Left lung (tissue), 10 donors: ENCODE measurements around the gene QSOX2. TPM values are rescaled to one million over a fixed set of nuclear protein-coding genes. Genes with fewer than 3 reads are reported as not detected.
"Not testable (repeated sequence)": the region's sequence is repeated elsewhere in the genome, so short reads cannot be mapped to it uniquely, and the experiment has no call there.

Source experiments
- ATAC-seq: fragments of 200-7000 bp; cut with Tn5 transposase; one replicate; pipeline ENCODE4 v1.9.1; 2020; ENCODE audit warnings: moderate library complexity
- DNase-seq, 4 donors: peaks; one replicate each; pipeline ENCODE4 v3.0.0-alpha.2; 2013 to 2020
- H3K27ac ChIP-seq, 2 donors: fragments of 200-600 bp; sonication (generic) in 1 of 2; one replicate each; pipeline versions ENCODE4 v1.5.0 to v1.8.0; 2020 to 2021
- H3K27me3 ChIP-seq, 2 donors: fragments of 200-600 bp; sonication (generic) in 1 of 2; one replicate each; pipeline versions ENCODE4 v1.5.0 to v1.8.0; 2020 to 2021
- H3K36me3 ChIP-seq, 2 donors: fragments of 200-600 bp; sonication (generic) in 1 of 2; one replicate each; pipeline versions ENCODE4 v1.5.0 to v1.8.0; 2020 to 2021
- H3K4me1 ChIP-seq, 2 donors: fragments of 200-600 bp; one replicate each; pipeline ENCODE4 v1.8.0; 2021
- H3K4me3 ChIP-seq, 2 donors: fragments of 200-600 bp; sonication (generic) in 1 of 2; one replicate each; pipeline versions ENCODE4 v1.5.0 to v1.8.0; 2020 to 2021; ENCODE audit warnings: mild to moderate bottlenecking in 1 of 2
- H3K9me3 ChIP-seq, 2 donors: fragments of 200-600 bp; sonication (generic) in 1 of 2; one replicate each; pipeline versions ENCODE4 v1.5.0 to v1.8.0; 2020 to 2021
- intact Hi-C, 2 donors: fragments of 100-400 bp; cut with DNase I; formaldehyde crosslinking; loops; one replicate each; pipeline versions ENCODE4 v1.11.2 to v1.14.2; 2022
- polyA plus RNA-seq, 6 donors: library from polyadenylated mRNA; unstranded; fragments of 120-200 nt; gene quantifications; one replicate each; pipeline ENCODE4 v1.2.1, GENCODE V29; 2013; ENCODE audit not compliant: insufficient read length in 6 of 6
- total RNA-seq, 2 donors: library from RNA; stranded (reverse); fragmentation: NEBNext Ultra II Directional; extraction: Animal tissue kit (Norgen Biotek cat#: 25700); gene quantifications; one replicate each; pipeline ENCODE4 v1.2.1, GENCODE V29; 2021
- TF ChIP-seq, protein P1 (sequence below), 2 donors: fragments of 200-600 bp; sonication (generic) in 1 of 2; IDR thresholded peaks; one replicate each; pipeline versions ENCODE4 v1.5.0 to v1.8.0; 2021; ENCODE audit warnings: antibody characterized with exemption in 2 of 2
- donor health status: DM: no; HTN: yes; CAD: no.
- donor health status: DM: no; HTN: no; CAD: no.

The QSOX2 gene
- total and polyA plus RNA-seq, 8 donors = 9.5 to 15.4 (median 12.0) TPM

DNA sequence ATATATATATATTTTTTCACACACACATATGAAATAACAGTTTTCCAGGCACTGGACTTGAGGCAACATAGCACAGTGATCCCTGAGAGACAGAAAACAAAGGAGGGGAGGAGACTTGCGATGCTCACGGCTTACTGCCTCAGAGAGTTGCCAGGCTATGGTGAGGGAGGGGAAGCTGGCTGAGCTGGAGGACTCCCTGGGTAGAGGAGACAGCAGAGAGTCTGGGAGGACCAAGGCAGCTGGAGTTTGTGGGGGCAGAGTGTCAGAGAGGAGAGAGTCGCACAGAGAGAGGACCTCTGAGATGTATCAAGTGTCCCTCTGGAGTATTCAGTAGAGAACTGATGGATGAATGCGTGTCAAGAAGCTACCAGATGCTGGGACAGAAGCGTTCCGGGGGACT lies 23.1 kb upstream of the QSOX2 start:
- TF ChIP-seq, protein P1, sequence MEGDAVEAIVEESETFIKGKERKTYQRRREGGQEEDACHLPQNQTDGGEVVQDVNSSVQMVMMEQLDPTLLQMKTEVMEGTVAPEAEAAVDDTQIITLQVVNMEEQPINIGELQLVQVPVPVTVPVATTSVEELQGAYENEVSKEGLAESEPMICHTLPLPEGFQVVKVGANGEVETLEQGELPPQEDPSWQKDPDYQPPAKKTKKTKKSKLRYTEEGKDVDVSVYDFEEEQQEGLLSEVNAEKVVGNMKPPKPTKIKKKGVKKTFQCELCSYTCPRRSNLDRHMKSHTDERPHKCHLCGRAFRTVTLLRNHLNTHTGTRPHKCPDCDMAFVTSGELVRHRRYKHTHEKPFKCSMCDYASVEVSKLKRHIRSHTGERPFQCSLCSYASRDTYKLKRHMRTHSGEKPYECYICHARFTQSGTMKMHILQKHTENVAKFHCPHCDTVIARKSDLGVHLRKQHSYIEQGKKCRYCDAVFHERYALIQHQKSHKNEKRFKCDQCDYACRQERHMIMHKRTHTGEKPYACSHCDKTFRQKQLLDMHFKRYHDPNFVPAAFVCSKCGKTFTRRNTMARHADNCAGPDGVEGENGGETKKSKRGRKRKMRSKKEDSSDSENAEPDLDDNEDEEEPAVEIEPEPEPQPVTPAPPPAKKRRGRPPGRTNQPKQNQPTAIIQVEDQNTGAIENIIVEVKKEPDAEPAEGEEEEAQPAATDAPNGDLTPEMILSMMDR (IDR thresholded peaks at IDR 0.05) = no peak
- H3K27ac ChIP-seq = no peak overlapping the region
- intact Hi-C loops = no loop called here

DNA sequence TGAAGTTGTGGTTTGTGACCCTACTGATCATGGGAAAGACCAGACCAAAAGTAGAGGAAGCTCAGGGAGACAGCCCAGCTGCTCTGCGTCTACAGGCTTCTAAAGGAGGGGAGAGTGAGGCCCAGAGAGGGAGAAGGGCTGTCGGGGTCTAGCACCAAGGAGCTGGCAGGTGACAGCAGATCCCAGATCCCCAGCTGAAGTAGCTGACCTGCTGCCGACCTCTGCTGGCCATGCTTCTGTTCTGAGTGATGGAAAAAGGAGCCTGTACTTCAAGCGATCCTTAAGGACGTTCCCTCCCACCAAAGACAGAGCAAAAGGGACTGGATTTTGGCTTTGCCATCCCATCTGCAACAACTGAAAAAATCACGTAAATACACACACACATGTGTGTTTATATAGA lies 22.7 kb upstream of the QSOX2 start:
- intact Hi-C loops = no loop called here
- Histone ChIP-seq H3K9me3 (no peaks in the 10 kb centered on the region), H3K4me1 (peaks cover 5 to 9% of the 10 kb centered on the region in 2 donors), H3K36me3 (no peaks in the 10 kb centered on the region), H3K27ac (no peak overlapping the region), H3K4me3 (no peak overlapping the region), H3K27me3 (peaks cover 0 to 19% of the 10 kb centered on the region in 2 donors)
- TF ChIP-seq, protein P1 (IDR thresholded peaks at IDR 0.05) = no peak
- DNase-seq (peak in 1 of 4 donors; percentile 25), ATAC-seq (no peak)

More for the DNA sequence above, 23.1 kb upstream of the QSOX2 start:
- peaks cover 0 to 19% of the 10 kb centered on the region in 2 donors for H3K27me3 ChIP-seq
- no peak for ATAC-seq
- H3K4me1 ChIP-seq = peaks cover 5 to 9% of the 10 kb centered on the region in 2 donors
- no peaks in the 10 kb centered on the region for H3K9me3 ChIP-seq
- DNase-seq = no peak
- H3K36me3 ChIP-seq = no peaks in the 10 kb centered on the region
- H3K4me3 ChIP-seq = no peak overlapping the region

DNA sequence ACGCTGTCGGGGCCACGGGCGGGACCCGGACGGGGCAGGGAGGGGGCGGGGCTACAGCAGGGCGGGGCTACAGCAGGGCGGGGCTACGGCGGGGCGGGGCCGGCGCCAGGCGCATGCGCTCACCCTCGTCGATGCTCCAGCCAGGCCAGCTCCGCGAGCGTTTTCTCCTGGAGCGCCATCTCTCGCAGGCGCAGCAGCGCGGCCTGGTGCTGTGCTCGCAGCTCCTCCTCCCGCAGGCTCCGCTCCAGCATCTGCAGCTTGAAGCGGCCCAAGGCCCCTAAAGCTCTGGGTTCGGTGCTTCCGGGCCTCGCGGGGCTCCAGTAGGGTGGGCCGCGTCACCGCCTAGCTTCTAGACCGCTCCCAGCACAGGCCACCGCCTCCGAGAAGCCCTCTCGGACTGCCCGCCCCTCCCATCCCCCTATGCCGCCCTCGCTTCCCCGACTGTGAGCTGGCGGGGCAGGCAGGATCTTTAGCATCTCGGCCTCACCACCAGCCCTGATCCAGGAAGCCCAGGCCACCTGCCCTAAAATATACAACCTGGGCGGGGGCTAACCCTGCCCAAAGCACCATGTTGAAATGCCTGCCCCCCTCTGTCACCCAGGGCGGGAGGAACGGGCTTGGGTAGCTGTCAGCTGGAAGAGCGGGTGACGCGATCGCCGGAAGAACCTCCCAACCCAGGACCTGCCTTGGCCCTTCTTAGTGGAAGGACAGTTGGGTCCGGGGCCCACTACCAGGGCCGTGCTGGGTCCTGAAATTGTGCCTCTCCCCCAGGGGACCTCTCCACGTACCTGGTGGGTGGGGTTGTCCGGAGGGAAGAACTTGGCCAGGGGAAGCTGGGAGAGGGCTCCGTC lies 21.9 kb upstream of the QSOX2 start:
- Histone ChIP-seq H3K36me3 (no peaks in the 10 kb centered on the region), H3K9me3 (no peaks in the 10 kb centered on the region), H3K27ac (no peak overlapping the region), H3K27me3 (peaks cover 0 to 22% of the 10 kb centered on the region in 2 donors), H3K4me3 (peak overlapping the region; percentile 29 to 48), H3K4me1 (peaks cover 5 to 9% of the 10 kb centered on the region in 2 donors)
- intact Hi-C loops = no loop called here
- TF ChIP-seq, protein P1 (IDR thresholded peaks at IDR 0.05) = no peak
- ATAC-seq (peak; percentile 98), DNase-seq (peak; percentile 37 to 95 (median 84))

DNA sequence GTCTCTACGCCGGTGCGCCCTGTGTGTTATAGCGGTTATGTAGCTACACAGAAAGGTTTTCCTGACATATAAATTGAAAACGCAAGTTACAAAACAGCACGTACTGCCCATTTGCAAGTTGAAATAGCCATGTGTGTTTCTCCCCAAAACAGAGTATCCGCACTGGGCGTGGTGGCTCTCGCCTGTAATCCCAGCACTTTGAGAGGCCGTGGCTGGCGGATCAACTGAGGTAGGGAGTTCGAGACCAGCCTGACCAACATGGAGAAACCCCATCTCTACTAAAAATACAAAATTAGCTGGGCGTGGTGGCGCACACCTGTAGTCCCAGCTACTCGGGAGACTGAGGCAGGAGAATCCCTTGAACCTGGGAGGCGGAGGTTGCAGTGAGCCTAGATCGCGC lies 21.0 kb upstream of the QSOX2 start:
- ATAC-seq, H3K9me3 ChIP-seq, H3K27ac ChIP-seq, H3K4me1 ChIP-seq, H3K36me3 ChIP-seq, intact Hi-C loops: not testable (repeated sequence)
- peak overlapping the region in 1 of 2 donors; percentile 48 for H3K4me3 ChIP-seq
- peaks cover 0 to 26% of the 10 kb centered on the region in 2 donors for H3K27me3 ChIP-seq
- peak in 1 of 4 donors; percentile 57 for DNase-seq

DNA sequence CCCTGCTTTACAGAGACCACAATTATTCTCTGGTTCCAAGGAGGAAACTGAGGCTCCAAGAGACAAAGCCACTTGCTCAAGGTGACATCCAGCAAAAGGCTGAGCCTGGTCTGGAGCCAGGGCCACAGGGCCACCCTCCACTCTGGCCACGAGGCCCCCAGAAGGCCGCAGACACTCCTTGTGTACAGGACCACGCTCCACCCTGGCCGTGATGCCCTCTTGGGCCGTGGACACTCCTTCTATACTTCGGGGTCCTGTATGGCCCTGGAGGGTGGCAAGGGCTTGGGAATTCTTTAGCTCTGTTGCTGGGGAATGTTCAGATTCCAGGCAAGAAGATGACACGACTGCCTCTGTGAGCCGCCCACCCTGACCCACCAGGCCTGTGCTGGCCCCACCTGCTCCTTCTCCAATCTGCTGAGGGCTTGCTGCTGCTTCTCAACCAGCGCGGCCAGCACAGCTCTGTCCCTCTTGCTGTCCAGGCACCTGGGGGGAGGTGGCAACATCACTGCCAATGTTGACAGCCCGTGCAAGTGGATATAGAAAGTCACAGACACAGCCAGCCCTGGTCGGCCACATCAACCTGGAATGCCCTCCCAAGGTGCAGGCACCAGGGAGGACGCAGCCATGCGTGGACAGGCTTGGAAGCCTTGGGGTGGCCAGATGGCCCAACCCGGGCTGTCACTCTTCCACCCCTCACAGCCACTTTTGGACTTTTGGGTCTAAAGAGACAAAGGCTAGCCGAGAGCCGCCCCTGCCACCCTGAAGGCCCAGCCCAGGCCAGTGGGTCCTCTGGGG lies 20.1 kb upstream of the QSOX2 start:
- Histone ChIP-seq H3K4me1 (peaks cover 5 to 9% of the 10 kb centered on the region in 2 donors), H3K27ac (no peak overlapping the region), H3K27me3 (peaks cover 0 to 26% of the 10 kb centered on the region in 2 donors), H3K9me3 (no peaks in the 10 kb centered on the region), H3K36me3 (no peaks in the 10 kb centered on the region), H3K4me3 (no peak overlapping the region)
- no peak for ATAC-seq
- peak in 1 of 4 donors; percentile 62 for DNase-seq
- intact Hi-C loops = no loop called here
- TF ChIP-seq, protein P1 (IDR thresholded peaks at IDR 0.05) = no peak
